Inflammatory macrophage treated with lipopolysaccharide for 4 hours (primary cell): ENCODE results near the gene SUSD6.

Experiments used
- DNase-seq: peaks from one replicate; pipeline ENCODE4 v3.0.0-alpha.2; 2020

SUSD6 gene

DNA sequence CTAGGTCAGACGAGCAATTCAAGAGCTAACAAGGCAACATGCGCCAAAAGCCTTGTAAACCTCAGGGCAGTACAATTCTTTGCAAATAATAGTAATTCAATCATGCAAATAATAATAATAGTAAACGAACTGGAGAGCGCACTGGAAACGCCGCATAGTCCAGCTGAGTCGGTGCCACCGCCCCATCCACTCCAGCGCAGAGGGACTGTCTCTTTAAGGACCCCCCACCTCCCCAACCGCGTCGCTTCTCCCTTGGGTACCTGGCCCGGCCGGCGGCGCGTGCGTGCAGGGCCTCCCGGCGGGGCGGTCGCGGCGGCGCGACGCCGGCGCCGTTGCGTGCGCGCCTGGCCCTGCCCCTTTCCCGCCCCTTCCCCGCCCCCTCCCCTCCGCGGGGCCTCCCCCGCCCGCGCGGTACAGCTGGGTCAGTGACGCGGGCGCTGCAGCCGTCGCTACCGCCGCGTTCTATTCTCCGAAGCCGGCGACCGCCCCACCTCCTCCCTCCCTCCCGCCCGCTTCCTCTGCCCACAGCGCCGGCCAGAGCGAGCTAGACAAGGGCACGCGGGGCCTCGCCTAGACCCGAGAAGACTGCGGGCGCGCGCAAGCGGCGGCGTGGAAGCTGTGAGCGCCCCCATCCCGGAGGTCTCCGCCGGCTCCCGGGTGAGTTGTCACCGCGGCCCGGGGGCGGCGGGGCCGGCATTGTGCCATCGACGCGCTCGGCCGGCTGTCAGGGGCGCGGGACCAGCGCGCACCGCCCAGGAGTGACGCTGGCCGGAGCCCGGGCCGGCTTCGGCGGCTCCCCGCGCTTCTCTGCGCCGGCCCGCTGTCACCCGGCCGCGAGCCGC, at the start of gene SUSD6:
TSS of gene SUSD6 (plus strand) at position 425 of the 842 bp plus-strand sequence. CDS start 46,997 bp downstream, outside the sequence.
- peak; percentile 93 for DNase-seq

GRCh38 chr14:69561893-69562292, 49.5 kb upstream of the SUSD6 start:
- no peak for DNase-seq

DNA sequence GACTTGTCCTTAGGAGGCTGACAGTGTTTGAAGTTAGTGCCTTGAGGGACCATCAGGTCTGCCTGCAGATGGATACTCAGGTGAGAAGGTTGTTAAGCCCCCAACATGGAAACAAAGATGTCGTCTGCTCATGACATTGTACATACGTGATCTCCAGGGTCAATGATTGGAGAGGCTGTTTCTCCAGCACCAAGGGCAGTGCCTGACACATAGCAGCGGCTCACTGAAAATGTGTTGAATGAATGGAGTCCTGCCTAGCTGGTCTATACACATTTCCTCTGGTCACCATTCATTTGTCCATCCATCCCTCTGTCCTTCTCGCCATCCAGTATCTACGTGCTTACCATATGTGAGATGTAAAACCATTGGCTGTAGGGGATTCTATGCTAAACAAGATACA, 43.8 kb upstream of the SUSD6 start:
- no peak for DNase-seq

- DNase-seq: no peak
These were observed 41.5 kb upstream of the SUSD6 start for GRCh38 chr14:69569859-69570258.

DNA sequence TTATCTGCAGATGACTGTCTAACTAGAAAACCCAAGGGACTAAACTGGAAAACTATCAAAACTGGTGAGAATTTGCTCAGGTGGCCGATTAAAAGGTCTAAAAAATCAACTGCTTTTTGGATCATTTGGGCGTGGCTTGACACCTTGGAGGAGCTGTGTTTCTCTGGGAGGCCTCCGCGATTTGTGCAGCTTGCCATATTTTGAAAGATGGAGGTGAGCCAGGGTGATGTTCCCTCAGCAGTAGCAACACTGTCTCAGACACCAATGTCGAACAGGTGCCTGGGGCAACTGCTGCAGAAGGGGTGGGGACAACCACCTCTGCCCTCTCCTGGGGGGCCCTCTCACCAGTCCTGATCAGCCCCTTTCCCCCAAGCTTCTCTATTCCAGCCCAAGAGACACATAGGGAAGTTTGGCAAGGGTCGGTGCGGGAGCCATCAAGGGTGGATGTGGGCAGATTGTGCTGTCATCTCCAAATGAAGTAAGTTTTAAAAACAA, 40.5 kb upstream of the SUSD6 start:
- DNase-seq: no peak

GRCh38 chr14:69571449-69572029, 39.9 kb upstream of the SUSD6 start:
- DNase-seq: no peak

- DNase-seq: no peak
These were observed 39.2 kb upstream of the SUSD6 start for GRCh38 chr14:69572030-69572840.

DNA sequence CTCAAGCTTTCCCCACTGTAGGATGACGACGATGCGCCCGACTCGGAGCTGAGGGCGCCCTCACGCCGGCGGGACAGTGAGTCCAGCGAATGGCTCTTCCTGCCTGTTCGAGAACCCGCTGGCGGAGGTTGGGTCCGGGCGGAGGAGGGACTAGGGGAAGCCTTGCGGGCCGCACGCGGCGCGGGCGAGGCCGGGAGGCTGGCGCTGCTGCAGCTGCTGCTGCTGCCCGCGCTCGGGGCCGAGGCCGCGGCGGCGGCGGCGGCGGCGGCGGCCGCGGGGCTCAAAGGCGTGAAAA, 38.6 kb upstream of the SUSD6 start:
- DNase-seq: no peak

DNA sequence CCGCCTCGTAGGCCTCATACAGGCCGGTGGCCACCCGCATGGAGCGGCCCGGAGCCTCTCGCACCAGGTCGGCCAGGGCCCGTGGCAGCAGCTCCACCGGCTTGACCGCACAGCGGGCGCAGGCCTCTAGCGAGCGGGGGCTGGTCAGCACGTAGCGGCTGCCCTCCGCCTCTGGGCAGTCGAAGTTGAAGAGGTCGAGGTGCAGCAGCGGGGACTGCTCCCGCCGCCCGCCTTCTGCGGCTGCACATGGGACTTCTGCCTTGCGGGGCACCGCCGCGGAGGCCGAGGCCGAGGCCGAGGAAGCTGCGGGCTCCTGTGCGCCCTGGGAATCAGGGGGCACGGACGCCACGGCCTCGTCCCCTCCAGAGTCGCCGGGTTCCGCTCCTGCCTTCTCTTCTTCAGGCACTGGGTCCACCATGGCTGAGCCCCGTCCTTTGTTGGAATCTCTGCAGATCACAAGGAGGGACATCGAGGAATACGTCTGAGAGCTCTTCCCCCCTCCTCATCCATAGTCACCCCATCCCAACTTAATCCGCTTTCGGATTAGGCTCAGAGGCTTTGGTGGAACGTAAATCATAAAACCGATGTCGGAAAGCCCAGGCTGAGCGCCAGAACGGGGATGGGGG, 38.1 kb upstream of the SUSD6 start:
- no peak for DNase-seq

DNA sequence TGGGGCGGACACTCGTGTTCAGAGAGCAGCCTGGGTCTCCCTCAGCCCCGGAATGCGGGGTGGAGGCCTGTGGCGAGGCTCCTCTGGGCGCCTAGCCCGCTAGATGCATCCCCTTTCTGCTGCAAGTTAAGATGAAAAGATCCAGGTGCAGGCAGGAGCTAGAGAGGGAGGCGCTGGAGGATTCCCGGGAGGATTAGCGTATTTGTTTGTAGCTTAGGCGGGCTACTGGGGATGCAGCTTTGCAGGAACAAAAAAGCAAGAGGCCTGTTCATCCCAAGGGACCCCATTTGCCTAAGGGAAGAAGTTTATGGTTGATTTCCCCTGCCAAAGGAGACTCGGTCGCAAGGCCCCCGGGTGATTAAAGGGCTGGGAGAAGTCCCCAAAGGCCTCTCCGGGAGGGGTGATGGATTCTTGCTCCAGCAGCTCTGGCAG, 37.5 kb upstream of the SUSD6 start:
- no peak for DNase-seq

GRCh38 chr14:69574263-69574953, 37.0 kb upstream of the SUSD6 start, which contains the start of gene CCDC177:
Gene CCDC177, minus strand, starts transcription at chr14:69574871. Its CDS starts 1,249 bp downstream, at chr14:69573622.
- DNase-seq: peak; percentile 56

- no peak for DNase-seq
These were observed 36.5 kb upstream of the SUSD6 start for GRCh38 chr14:69574954-69575295.

GRCh38 chr14:69579476-69579875, 31.9 kb upstream of the SUSD6 start:
- no peak for DNase-seq

GRCh38 chr14:69580009-69580577, 31.3 kb upstream of the SUSD6 start:
- peak; percentile 51 for DNase-seq

- no peak for DNase-seq
These were observed 30.0 kb upstream of the SUSD6 start for GRCh38 chr14:69581316-69581935.

- DNase-seq: no peak
These were observed 29.2 kb upstream of the SUSD6 start for GRCh38 chr14:69582212-69582611.

DNA sequence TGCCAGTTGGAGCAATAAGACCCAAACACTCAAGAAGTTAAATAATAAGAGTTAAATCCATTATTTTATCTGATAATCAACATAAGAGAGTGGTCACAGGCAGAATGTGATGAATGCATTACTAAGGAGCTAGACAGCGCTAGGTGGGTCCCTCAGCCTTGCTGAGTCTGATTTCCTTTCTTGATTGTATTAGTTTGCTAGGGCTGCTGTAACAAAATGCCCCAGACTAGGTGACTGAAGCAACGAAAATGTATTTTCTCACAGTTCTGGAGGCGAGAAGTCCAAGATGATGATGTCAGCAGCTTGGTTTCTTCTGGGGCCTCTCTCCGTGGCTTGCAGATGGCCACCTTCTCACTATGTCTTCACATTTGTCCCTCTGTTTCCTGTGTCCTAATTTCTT, 28.6 kb upstream of the SUSD6 start:
- DNase-seq: no peak

DNA sequence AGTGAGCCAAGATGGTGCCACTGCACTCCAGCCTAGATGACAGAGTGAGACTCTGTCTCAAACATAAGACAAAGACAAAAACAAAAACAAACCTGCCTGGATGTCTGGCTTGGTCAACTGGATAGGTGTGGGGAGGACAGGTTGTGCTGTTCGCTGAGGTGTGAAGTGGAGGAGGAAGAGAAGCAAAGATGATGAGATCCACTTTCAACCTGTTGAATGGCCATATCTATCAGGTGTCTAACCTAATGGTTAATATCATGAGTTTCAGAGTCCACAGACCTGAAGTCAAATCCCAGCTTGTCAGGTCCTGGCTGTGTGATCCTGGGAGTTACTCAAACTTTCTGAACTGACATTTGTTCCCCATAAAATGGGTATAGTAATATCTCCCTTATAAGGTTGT, 27.0 kb upstream of the SUSD6 start:
- no peak for DNase-seq

- no peak for DNase-seq
These were observed 25.0 kb upstream of the SUSD6 start for GRCh38 chr14:69586404-69586803.

- no peak for DNase-seq
These were observed 24.0 kb upstream of the SUSD6 start for GRCh38 chr14:69587389-69587788.

DNA sequence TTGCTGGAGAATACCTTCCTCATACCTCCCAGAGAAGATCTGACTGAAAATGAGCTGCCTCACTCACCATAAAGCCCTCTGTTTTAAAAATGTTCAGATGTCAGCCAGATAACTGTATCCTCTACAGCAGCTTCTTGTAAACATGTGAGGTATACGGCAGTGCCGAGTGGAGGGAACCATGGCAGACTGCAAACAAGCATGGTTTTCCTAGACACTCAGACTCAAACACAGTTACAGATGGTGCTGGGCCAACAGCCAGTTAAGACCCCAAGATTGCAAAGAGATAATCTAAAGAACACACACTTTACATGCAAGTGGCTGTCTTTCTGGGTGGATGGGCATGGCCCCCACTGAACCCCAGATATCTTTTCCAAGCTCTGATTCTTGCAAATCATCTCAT, 20.1 kb upstream of the SUSD6 start:
- DNase-seq: no peak
